ENCODE results near the gene RPL38.

DNA sequence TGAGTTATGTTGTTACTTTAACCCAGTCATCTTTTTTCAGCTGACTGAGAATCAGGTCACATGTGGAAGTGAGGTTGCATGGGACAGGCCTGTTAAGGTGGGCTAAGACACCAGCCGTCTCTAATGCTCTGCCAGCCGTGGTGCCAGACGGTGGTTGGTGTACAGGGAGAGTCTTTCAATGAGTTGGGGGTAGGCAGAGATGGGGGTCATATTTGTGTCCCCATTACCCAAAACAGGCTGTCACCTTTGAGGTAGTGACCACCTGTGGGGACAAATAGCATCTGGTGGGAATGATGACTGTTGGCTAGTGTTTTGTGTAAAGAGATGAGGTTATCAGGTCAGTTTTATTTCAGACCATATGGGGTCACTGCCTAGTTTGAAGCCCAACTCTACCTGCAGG lies 1.8 kb downstream of the RPL38 start:
- TF ChIP-seq ZBTB17 (tag by site-specific recombination; IDR thresholded peaks at IDR 0.05) (no peak), ZNF302 (tag by site-specific recombination; IDR thresholded peaks at IDR 0.05; ENCODE audit: low read depth) (no peak), ZNF530 (tag by site-specific recombination; IDR thresholded peaks at IDR 0.05; ENCODE audit: low read depth) (no peak), ZNF426 (tag by site-specific recombination; IDR thresholded peaks at IDR 0.05) (no peak), ZNF707 (tag by site-specific recombination; IDR thresholded peaks at IDR 0.05) (no peak)

All from HEK293 (cell line).